OCI-LY1 (cell line): ENCODE results near the gene CENPA.

ENCODE experiments used
- H2AFZ ChIP-seq: fragments of 200-600 bp; sonication (generic), shearing (Covaris generic); 2 replicates; pipeline ENCODE4 v1.6.0; 2014; ENCODE audit warnings: antibody characterized with exemption, mild to moderate bottlenecking, low read length
- H3F3A ChIP-seq: fragments of 200-600 bp; sonication (generic), shearing (Covaris generic); 2 replicates; pipeline ENCODE4 v1.6.0; 2014; ENCODE audit warnings: mild to moderate bottlenecking, antibody characterized with exemption, low read length, moderate library complexity; ENCODE audit not compliant: insufficient read depth
- H3K27ac ChIP-seq: fragments of 200-600 bp; sonication (generic); 2 replicates; pipeline ENCODE4 v1.5.1; 2014; ENCODE audit warnings: low read length, mixed run types, mild to moderate bottlenecking, low read depth; ENCODE audit not compliant: poor library complexity, severe bottlenecking
- H3K27me3 ChIP-seq: fragments of 200-600 bp; sonication (generic); 2 replicates; pipeline ENCODE4 v1.6.0; 2014; ENCODE audit warnings: antibody characterized with exemption, mild to moderate bottlenecking, low read length, moderate library complexity; ENCODE audit not compliant: insufficient read depth
- H3K36me3 ChIP-seq: fragments of 200-600 bp; sonication (generic); 2 replicates; pipeline ENCODE4 v1.6.1; 2014; ENCODE audit warnings: mild to moderate bottlenecking, antibody characterized with exemption, low read length, moderate library complexity, mixed read lengths; ENCODE audit not compliant: insufficient read depth
- H3K4me1 ChIP-seq: fragments of 200-600 bp; sonication (generic); 2 replicates; pipeline ENCODE4 v1.5.1; 2014; ENCODE audit warnings: mild to moderate bottlenecking, low read length, moderate library complexity; ENCODE audit not compliant: insufficient read depth, severe bottlenecking
- H3K4me2 ChIP-seq: fragments of 200-600 bp; sonication (generic), shearing (Covaris generic); 2 replicates; pipeline ENCODE4 v1.6.1; 2014; ENCODE audit warnings: low read length
- H3K4me3 ChIP-seq: fragments of 200-600 bp; sonication (generic); 2 replicates; pipeline ENCODE4 v1.5.1; 2014; ENCODE audit warnings: low read length, low read depth, mild to moderate bottlenecking, mixed read lengths; ENCODE audit not compliant: poor library complexity, severe bottlenecking
- H3K79me2 ChIP-seq: fragments of 200-600 bp; shearing (Covaris generic); 2 replicates; pipeline ENCODE4 v1.6.1; 2016; ENCODE audit warnings: mixed run types, low read length, mixed read lengths; ENCODE audit not compliant: insufficient read depth
- H3K9ac ChIP-seq: fragments of 200-600 bp; sonication (generic), shearing (Covaris generic); 2 replicates; pipeline ENCODE4 v1.6.1; 2014; ENCODE audit warnings: mild to moderate bottlenecking, low read length, mixed read lengths
- H3K9me2 ChIP-seq: fragments of 200-600 bp; sonication (generic), shearing (Covaris generic); 2 replicates; pipeline ENCODE4 v1.6.1; 2014; ENCODE audit warnings: low read depth, mild to moderate bottlenecking, low read length, mixed read lengths
- H3K9me3 ChIP-seq: fragments of 200-600 bp; shearing (Covaris generic); 2 replicates; pipeline ENCODE4 v1.6.1; 2014; ENCODE audit warnings: low read length, mixed read lengths
- H4K20me1 ChIP-seq: fragments of 200-600 bp; sonication (generic), shearing (Covaris generic); 2 replicates; pipeline ENCODE4 v1.6.0; 2016; ENCODE audit warnings: mild to moderate bottlenecking, low read length; ENCODE audit not compliant: insufficient read depth
- EZH2 ChIP-seq: fragments of 200-600 bp; sonication (generic), shearing (Covaris generic); IDR thresholded peaks from 2 replicates; pipeline ENCODE4 v1.8.0; 2017; ENCODE audit warnings: borderline replicate concordance, mixed run types, mild to moderate bottlenecking, antibody characterized with exemption, low read length, moderate library complexity, mixed read lengths
- TF ChIP-seq, protein P1 (sequence below): fragments of 200-600 bp; sonication (generic), shearing (Covaris generic); IDR thresholded peaks from 2 replicates; pipeline ENCODE4 v1.5.1; 2017; ENCODE audit warnings: mild to moderate bottlenecking, antibody characterized with exemption, low read length, moderate library complexity, mixed read lengths

The CENPA gene

DNA sequence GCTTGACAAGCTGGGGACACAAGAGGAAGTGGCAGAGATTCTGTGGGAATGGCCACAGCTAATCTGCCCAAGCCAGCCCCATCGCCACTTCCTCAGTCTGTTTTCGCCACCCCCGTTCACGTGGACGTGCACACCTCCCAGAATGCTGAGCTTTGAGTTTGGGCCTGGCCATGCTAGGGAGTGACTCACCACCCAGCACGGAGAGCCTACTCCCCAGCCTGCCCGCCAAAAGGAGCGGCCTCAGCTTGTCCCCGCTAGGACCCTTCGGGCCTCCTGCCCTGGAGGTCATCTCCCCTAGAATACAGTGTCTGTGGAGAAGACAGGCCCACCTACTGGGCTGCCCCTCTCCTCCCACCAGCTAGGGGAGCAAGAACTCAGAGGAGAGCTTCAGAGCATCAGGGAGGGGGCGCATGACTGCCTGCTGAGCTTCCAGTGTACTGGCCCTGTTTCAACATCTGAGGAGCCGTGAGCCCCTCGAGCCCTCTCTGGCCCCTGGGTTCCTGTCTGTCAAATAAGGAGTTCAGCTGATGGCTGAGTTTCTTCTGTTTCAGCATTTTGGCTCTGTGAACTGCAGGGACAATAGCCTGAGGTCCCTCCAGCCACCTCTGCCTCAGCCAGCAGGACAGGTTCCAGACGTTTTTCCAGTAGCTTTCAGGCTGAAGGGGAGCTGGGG is 16.6 kb upstream of the CENPA start:
- Histone ChIP-seq H3F3A (no peaks in the 10 kb centered on the region), H3K4me2 (no peak overlapping the region), H3K79me2 (no peaks in the 10 kb centered on the region), H3K4me3 (no peak overlapping the region), H3K27ac (no peak overlapping the region), H3K27me3 (no peaks in the 10 kb centered on the region), H4K20me1 (no peaks in the 10 kb centered on the region), H3K36me3 (no peaks in the 10 kb centered on the region), H3K9me3 (no peaks in the 10 kb centered on the region), H3K9ac (no peak overlapping the region), H2AFZ (no peak overlapping the region), H3K4me1 (peaks cover 13% of the 10 kb centered on the region), H3K9me2 (no peaks in the 10 kb centered on the region)
- TF ChIP-seq EZH2 = no peak
- TF ChIP-seq, protein P1, sequence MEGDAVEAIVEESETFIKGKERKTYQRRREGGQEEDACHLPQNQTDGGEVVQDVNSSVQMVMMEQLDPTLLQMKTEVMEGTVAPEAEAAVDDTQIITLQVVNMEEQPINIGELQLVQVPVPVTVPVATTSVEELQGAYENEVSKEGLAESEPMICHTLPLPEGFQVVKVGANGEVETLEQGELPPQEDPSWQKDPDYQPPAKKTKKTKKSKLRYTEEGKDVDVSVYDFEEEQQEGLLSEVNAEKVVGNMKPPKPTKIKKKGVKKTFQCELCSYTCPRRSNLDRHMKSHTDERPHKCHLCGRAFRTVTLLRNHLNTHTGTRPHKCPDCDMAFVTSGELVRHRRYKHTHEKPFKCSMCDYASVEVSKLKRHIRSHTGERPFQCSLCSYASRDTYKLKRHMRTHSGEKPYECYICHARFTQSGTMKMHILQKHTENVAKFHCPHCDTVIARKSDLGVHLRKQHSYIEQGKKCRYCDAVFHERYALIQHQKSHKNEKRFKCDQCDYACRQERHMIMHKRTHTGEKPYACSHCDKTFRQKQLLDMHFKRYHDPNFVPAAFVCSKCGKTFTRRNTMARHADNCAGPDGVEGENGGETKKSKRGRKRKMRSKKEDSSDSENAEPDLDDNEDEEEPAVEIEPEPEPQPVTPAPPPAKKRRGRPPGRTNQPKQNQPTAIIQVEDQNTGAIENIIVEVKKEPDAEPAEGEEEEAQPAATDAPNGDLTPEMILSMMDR = no peak

DNA sequence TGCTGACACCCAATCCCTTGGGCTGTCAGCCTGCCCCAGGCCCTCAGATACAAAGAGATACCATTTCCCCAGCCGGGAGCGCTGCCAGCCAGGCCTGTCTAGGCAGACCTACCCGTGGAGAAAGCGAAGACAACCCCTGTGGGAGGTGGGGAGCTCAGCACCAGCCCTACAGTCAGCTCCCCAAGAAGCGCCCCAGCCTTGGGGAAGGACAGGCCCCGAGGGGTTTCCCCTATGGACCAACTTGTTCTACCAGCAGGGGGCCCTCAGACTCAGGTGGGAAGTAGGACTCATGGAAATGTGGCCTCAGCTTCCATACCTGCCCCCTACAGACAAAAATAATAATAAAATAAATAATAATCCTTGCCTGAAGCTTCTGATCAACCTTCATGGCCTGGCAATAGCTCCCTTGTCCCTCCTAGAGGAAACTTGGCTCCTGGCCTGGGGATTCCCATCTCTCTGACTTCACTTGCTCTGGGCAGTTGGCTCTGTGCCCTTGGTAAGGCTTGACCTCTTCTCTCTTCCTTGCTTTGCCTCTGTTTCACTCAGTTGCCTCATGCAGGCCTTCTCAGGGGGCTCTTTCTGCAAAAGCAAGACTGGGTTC is 14.8 kb upstream of the CENPA start:
- H3K27me3 ChIP-seq = no peaks in the 10 kb centered on the region
- H3K9me2 ChIP-seq = no peaks in the 10 kb centered on the region
- no peaks in the 10 kb centered on the region for H3K4me1 ChIP-seq
- no peak overlapping the region for H3K27ac ChIP-seq
- H3K79me2 ChIP-seq = no peaks in the 10 kb centered on the region
- H3K36me3 ChIP-seq = peaks cover 11% of the 10 kb centered on the region; the same call in 1 of the 2 replicates
- no peak overlapping the region for H3K4me3 ChIP-seq
- H3F3A ChIP-seq = no peaks in the 10 kb centered on the region
- H3K9me3 ChIP-seq = no peaks in the 10 kb centered on the region
- H3K9ac ChIP-seq = no peak overlapping the region
- no peak overlapping the region for H3K4me2 ChIP-seq
- H4K20me1 ChIP-seq = no peaks in the 10 kb centered on the region
- H2AFZ ChIP-seq = no peak overlapping the region
- TF ChIP-seq, protein P1 = peak; percentile 43; the same call in 1 of the 2 replicates
- TF ChIP-seq EZH2 = no peak

DNA sequence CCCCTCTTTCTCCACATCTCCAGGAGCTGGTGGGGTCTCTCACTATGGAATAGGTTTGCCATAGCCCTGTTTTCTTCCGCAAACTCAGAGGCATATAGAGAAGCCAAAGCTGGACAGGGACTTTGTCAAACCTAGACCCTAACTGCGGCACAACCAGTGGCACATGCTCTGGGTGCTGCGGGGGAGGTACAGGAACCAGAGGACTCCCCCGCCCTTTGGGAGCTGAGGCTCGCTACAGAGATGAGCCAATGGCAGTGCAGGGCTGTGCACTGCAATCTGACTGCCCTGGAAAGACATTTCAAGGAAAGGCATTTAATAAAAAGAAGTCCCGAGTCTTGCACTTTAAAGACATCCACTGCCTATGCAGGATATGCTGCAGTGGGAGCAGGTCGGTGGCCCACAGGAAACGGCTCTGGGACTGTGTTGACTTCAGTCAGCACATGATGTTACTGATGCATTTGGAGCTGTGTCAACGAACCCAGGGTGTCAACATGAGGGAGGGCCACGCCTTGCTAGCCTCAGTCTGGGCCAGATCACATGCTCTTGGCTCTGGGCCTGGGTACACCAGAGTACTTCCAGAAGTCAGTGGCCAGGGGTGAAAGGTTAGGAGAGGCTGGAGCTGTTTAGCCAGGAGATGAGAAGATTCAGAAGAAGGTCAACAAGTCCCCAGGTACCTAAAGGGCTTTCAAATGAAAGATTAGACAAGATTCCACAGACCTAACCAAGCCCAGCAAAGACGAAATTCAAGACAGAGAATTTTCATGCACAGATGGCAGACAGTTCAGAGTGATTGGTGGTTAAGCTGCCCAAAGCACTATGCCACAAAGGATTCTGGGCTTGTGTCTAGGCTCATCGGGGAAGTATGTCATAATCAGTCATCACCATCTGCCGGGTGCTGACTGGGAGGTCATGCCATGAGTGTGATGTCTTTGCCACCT is 13.5 kb upstream of the CENPA start:
- H3K27me3 ChIP-seq = no peaks in the 10 kb centered on the region
- H3F3A ChIP-seq = no peaks in the 10 kb centered on the region
- no peak overlapping the region for H3K27ac ChIP-seq
- TF ChIP-seq, protein P1 = no peak
- H2AFZ ChIP-seq = no peak overlapping the region
- no peak overlapping the region for H3K4me3 ChIP-seq
- no peak overlapping the region for H3K9ac ChIP-seq
- H3K79me2 ChIP-seq = no peaks in the 10 kb centered on the region
- H3K9me3 ChIP-seq = no peaks in the 10 kb centered on the region
- H3K4me2 ChIP-seq = no peak overlapping the region
- H3K9me2 ChIP-seq = no peaks in the 10 kb centered on the region
- H3K36me3 ChIP-seq = peaks cover 22% of the 10 kb centered on the region; the same call in 1 of the 2 replicates
- H3K4me1 ChIP-seq = no peaks in the 10 kb centered on the region
- H4K20me1 ChIP-seq = no peaks in the 10 kb centered on the region
